Measurements from ENCODE around the gene ADM2. TPM values are rescaled to one million over a fixed set of nuclear protein-coding genes. Genes with fewer than 3 reads are reported as not detected.

Gene ADM2
- total and polyA plus RNA-seq, 2 of the 13 experiments (the other 11 are each of a cell fraction or from before 2014, with no cell fraction given), result 1.2 to 3.0 TPM

DNA sequence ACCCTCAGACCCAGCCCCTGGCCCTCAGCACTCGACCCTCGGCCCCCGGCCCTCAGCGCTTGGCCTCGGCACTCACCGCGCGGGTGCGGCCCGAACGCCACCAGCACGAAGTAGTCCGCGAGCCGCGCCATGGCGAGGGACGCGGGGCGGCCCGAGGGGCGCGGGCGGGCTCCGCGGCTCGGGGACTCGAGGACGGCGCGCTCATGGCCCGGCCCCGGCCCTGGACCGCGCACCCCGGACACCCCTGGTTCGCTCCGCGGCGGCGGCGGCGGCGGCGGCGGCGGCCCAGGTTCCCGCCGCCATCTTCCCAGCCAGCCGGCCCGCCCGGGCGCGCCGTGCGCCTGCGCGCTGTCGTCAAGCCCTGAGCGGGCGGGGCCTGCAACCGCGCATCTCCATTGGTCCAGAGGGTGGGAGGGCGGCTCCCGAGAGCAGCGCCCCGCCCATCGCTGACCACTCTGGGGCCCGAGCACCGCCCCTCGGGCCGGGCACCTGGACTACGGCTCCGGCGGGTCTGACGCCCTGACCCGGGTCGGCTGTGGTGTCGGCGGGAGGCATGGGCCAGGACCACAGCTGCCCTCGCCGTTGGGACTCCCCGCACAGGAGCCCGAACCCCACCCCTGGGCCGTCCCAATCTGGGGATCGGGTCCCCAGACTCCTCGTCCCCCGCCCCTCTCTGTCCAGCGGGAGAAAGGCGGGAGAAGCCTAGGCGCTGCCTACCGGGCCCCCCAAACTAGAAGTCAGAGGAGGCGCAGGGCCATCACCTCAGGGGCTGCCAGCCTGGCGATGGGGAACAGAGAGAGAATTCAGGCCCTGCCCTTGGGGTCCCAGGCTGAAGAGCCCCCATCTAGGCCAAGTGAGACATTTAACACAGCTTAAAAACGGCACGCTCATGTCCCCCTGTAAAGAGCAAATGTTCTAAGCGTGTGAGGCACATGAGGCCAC lies 6.4 kb upstream of the ADM2 start, which contains the start of gene SBF1 (continued):
- TF ChIP-seq NBN (conservative IDR thresholded peaks at IDR 0.05) (no peak), DPF2 (CRISPR knock-in tag; IDR thresholded peaks at IDR 0.05; ENCODE audit: borderline replicate concordance, low read depth) (no peak), RFX1 (IDR thresholded peaks at IDR 0.05) (no peak), CBX2 (IDR thresholded peaks at IDR 0.05; ENCODE audit: low read depth, low read length) (no peak), CBX2 (CRISPR knock-in tag; IDR thresholded peaks at IDR 0.05; ENCODE audit: low read depth) (no peak), RNF2 (conservative IDR thresholded peaks at IDR 0.05; ENCODE audit: low read depth) (no peak), ZNF3 (CRISPR knock-in tag; IDR thresholded peaks at IDR 0.05) (no peak), ZNF550 (CRISPR knock-in tag; IDR thresholded peaks at IDR 0.05; ENCODE audit: borderline replicate concordance) (no peak), ZBTB8A (CRISPR knock-in tag; IDR thresholded peaks at IDR 0.05; ENCODE audit: borderline replicate concordance, low read depth) (no peak), ZNF83 (CRISPR knock-in tag; IDR thresholded peaks at IDR 0.05; ENCODE audit: borderline replicate concordance) (no peak), ZNF460 (CRISPR knock-in tag; IDR thresholded peaks at IDR 0.05; ENCODE audit: borderline replicate concordance) (no peak), ZNF274 (CRISPR knock-in tag; IDR thresholded peaks at IDR 0.05) (0 out of 2 replicates have a peak, but pooled peaks have one; percentile 23)
- TF ChIP-seq, protein P1, sequence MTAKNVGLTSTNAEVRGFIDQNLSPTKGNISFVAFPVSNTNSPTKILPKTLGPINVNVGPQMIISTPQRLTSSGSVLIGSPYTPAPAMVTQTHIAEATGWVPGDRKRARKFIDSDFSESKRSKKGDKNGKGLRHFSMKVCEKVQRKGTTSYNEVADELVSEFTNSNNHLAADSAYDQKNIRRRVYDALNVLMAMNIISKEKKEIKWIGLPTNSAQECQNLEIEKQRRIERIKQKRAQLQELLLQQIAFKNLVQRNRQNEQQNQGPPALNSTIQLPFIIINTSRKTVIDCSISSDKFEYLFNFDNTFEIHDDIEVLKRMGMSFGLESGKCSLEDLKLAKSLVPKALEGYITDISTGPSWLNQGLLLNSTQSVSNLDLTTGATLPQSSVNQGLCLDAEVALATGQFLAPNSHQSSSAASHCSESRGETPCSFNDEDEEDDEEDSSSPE (CRISPR knock-in tag; IDR thresholded peaks at IDR 0.05), result peak; percentile 43; the same call in 1 of the 2 replicates
- TF ChIP-seq, protein P2, sequence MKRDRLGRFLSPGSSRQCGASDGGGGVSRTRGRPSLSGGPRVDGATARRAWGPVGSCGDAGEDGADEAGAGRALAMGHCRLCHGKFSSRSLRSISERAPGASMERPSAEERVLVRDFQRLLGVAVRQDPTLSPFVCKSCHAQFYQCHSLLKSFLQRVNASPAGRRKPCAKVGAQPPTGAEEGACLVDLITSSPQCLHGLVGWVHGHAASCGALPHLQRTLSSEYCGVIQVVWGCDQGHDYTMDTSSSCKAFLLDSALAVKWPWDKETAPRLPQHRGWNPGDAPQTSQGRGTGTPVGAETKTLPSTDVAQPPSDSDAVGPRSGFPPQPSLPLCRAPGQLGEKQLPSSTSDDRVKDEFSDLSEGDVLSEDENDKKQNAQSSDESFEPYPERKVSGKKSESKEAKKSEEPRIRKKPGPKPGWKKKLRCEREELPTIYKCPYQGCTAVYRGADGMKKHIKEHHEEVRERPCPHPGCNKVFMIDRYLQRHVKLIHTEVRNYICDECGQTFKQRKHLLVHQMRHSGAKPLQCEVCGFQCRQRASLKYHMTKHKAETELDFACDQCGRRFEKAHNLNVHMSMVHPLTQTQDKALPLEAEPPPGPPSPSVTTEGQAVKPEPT (CRISPR knock-in tag; IDR thresholded peaks at IDR 0.05; ENCODE audit: low read depth), result no peak
- TF ChIP-seq, protein P3, sequence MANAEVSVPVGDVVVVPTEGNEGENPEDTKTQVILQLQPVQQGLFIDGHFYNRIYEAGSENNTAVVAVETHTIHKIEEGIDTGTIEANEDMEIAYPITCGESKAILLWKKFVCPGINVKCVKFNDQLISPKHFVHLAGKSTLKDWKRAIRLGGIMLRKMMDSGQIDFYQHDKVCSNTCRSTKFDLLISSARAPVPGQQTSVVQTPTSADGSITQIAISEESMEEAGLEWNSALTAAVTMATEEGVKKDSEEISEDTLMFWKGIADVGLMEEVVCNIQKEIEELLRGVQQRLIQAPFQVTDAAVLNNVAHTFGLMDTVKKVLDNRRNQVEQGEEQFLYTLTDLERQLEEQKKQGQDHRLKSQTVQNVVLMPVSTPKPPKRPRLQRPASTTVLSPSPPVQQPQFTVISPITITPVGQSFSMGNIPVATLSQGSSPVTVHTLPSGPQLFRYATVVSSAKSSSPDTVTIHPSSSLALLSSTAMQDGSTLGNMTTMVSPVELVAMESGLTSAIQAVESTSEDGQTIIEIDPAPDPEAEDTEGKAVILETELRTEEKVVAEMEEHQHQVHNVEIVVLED (CRISPR knock-in tag; IDR thresholded peaks at IDR 0.05; ENCODE audit: borderline replicate concordance), result peak; percentile 35; the same call in 1 of the 2 replicates
- TF ChIP-seq, protein P4, sequence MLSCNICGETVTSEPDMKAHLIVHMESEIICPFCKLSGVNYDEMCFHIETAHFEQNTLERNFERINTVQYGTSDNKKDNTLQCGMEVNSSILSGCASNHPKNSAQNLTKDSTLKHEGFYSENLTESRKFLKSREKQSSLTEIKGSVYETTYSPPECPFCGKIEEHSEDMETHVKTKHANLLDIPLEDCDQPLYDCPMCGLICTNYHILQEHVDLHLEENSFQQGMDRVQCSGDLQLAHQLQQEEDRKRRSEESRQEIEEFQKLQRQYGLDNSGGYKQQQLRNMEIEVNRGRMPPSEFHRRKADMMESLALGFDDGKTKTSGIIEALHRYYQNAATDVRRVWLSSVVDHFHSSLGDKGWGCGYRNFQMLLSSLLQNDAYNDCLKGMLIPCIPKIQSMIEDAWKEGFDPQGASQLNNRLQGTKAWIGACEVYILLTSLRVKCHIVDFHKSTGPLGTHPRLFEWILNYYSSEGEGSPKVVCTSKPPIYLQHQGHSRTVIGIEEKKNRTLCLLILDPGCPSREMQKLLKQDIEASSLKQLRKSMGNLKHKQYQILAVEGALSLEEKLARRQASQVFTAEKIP (CRISPR knock-in tag; IDR thresholded peaks at IDR 0.05; ENCODE audit: borderline replicate concordance), result no peak
- TF ChIP-seq, protein P5, sequence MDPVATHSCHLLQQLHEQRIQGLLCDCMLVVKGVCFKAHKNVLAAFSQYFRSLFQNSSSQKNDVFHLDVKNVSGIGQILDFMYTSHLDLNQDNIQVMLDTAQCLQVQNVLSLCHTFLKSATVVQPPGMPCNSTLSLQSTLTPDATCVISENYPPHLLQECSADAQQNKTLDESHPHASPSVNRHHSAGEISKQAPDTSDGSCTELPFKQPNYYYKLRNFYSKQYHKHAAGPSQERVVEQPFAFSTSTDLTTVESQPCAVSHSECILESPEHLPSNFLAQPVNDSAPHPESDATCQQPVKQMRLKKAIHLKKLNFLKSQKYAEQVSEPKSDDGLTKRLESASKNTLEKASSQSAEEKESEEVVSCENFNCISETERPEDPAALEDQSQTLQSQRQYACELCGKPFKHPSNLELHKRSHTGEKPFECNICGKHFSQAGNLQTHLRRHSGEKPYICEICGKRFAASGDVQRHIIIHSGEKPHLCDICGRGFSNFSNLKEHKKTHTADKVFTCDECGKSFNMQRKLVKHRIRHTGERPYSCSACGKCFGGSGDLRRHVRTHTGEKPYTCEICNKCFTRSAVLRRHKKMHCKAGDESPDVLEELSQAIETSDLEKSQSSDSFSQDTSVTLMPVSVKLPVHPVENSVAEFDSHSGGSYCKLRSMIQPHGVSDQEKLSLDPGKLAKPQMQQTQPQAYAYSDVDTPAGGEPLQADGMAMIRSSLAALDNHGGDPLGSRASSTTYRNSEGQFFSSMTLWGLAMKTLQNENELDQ (CRISPR knock-in tag; IDR thresholded peaks at IDR 0.05; ENCODE audit: borderline replicate concordance), result no peak
- TF ChIP-seq, protein P6, sequence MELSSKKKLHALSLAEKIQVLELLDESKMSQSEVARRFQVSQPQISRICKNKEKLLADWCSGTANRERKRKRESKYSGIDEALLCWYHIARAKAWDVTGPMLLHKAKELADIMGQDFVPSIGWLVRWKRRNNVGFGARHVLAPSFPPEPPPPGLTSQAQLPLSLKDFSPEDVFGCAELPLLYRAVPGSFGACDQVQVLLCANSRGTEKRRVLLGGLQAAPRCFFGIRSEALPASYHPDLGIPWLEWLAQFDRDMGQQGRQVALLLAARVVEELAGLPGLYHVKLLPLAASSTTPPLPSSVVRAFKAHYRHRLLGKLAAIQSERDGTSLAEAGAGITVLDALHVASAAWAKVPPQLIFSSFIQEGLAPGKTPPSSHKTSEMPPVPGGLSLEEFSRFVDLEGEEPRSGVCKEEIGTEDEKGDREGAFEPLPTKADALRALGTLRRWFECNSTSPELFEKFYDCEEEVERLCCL (CRISPR knock-in tag; IDR thresholded peaks at IDR 0.05; ENCODE audit: borderline replicate concordance), result no peak

Data from HepG2 (cell line).